ENCODE measurements around the gene IQCB1.
"Not testable (repeated sequence)": the region's sequence is repeated elsewhere in the genome, so short reads cannot be mapped to it uniquely, and the experiment has no call there.

IQCB1 gene, protein sequence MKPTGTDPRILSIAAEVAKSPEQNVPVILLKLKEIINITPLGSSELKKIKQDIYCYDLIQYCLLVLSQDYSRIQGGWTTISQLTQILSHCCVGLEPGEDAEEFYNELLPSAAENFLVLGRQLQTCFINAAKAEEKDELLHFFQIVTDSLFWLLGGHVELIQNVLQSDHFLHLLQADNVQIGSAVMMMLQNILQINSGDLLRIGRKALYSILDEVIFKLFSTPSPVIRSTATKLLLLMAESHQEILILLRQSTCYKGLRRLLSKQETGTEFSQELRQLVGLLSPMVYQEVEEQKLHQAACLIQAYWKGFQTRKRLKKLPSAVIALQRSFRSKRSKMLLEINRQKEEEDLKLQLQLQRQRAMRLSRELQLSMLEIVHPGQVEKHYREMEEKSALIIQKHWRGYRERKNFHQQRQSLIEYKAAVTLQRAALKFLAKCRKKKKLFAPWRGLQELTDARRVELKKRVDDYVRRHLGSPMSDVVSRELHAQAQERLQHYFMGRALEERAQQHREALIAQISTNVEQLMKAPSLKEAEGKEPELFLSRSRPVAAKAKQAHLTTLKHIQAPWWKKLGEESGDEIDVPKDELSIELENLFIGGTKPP

DNA sequence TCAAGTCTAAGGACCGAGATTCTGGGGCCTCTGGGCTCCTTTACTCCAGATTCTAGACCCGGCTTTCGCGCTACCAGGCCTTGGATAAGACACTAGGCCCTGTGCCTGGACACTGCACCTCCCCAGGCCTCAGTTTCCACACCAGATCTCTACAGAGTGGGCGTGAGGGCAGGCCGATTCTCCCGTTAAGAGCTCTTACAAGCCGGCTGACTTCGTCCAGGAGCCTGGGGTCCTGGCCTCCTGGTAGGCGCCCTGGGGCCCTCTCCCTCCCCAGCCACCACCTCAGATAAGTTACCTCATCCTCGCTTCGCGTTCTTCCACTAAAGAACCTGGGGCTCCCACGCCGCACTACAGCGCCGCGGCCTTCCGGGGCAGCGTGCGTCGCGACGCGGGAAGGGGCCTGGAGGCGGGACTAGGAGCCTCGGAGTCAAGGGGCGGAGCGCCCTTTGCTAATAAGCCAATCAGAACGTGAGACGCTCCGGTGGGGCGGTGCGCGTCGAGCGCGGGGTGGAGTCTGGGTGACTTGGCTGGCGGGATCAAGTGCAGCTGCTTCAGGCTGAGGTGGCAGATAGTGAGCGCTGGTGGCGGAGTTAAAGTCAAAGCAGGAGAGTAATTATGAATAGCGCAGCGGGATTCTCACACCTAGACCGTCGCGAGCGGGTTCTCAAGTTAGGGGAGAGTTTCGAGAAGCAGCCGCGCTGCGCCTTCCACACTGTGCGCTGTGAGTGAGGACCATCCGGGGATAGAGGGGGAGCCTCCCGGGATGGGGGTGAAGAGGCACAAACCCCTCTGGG lies at the start of gene IQCB1, which contains the start of gene EAF2:
IQCB1 (minus strand) TSS at position 390 of the 794 bp plus-strand sequence. CDS start 6,100 bp downstream, outside the sequence.
EAF2 (plus strand) TSS at position 539 of the 794 bp plus-strand sequence; CDS start at position 616, 77 bp downstream.
- no peaks in the 10 kb centered on the region for H3K27me3 Mint-ChIP-seq
- peak within 1 kb of the TSS; percentile 99 for H3K4me3 Mint-ChIP-seq
- H3K9me3 Mint-ChIP-seq: no peaks in the 10 kb centered on the region
- peak; percentile 91 to 96 for DNase-seq (ENCODE audit: low spot score in 2 of 2)
- peak within 1 kb of the TSS; percentile 92 for H3K27ac Mint-ChIP-seq
- H3K4me1 Mint-ChIP-seq: peaks cover 38% of the 10 kb centered on the region
- ATAC-seq (ENCODE audit: low read depth): peak; percentile 96
- peaks cover 16% of the 10 kb centered on the region for H3K36me3 Mint-ChIP-seq

DNA sequence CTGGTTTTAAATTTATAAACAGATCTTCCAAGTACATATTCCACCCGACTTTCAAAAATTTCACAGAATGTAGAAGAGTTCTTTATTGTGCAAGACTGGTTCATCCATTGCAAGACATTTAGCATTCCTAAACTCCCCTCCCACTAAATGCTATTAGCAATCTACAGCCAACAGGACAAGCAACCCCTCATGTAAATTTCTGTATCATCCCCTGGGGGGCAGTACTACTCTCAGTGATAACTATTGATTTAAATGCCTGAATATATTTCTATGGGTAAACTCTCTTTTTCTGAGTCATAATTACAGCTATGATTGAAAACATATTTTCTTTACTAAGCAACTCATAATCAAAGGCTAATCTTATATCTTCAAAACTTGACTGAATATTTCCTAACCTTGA lies 48.6 kb upstream of the IQCB1 start:
- H3K4me1 Mint-ChIP-seq: peaks cover 14% of the 10 kb centered on the region
- DNase-seq (ENCODE audit: low spot score in 2 of 2): peak in 1 of 2 donors; percentile 6

DNA sequence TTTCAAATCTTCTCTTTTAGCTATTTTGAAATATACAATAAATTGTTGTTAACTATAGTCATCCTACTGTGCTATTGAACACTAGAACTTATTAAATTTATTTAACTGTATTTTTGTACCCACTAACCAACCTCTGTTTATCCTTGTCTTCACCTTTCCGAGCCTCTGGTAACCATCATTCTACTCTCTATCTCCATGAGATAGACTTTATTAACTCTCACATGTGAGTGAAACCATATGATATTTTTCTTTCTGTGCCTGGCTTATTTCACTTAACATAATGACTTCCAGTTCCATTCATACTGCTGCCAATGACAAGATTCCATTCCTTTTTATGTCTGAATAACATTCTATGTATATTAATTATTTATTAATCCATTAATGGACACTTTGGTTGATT lies 43.6 kb upstream of the IQCB1 start:
- Mint-ChIP-seq H3K27ac (peak overlapping the region; percentile 9), H3K4me1 (peaks cover 19% of the 10 kb centered on the region), H3K36me3 (peaks cover 40% of the 10 kb centered on the region), H3K9me3 (no peaks in the 10 kb centered on the region), H3K4me3 (no peak overlapping the region), H3K27me3 (no peaks in the 10 kb centered on the region)
- no peak for DNase-seq (ENCODE audit: low spot score in 2 of 2)
- no peak for ATAC-seq (ENCODE audit: low read depth)

More for the DNA sequence above, 48.6 kb upstream of the IQCB1 start:
- no peak for ATAC-seq (ENCODE audit: low read depth)
- no peaks in the 10 kb centered on the region for H3K9me3 Mint-ChIP-seq
- no peak overlapping the region for H3K4me3 Mint-ChIP-seq
- H3K27me3 Mint-ChIP-seq: no peaks in the 10 kb centered on the region
- H3K27ac Mint-ChIP-seq: no peak overlapping the region
- H3K36me3 Mint-ChIP-seq: peaks cover 30% of the 10 kb centered on the region

DNA sequence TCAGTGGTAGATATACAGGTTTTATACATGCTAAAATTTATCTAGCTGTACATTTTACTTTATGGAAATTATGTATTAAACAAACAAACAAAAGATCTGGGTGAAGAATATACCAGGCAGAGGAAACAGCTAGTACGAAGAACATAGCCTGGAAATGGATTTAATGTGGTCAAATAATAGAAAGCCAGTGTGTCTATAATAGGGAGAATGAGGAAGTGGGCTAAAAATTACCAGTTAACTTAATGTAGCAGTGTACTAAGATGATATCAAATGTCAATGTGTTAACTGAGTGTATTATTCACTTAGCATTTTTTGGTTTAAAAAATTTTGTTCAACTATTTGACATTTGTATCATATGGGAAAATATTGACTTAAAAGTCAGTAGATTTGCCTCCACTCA lies 36.6 kb upstream of the IQCB1 start:
- peak overlapping the region; percentile 22 for H3K27ac Mint-ChIP-seq
- H3K9me3 Mint-ChIP-seq: no peaks in the 10 kb centered on the region
- H3K4me1 Mint-ChIP-seq: peaks cover 40% of the 10 kb centered on the region
- H3K36me3 Mint-ChIP-seq: peaks cover 51% of the 10 kb centered on the region
- DNase-seq (ENCODE audit: low spot score in 2 of 2) (no peak), ATAC-seq (ENCODE audit: low read depth) (peak; percentile 56)
- H3K27me3 Mint-ChIP-seq: no peaks in the 10 kb centered on the region
- H3K4me3 Mint-ChIP-seq: no peak overlapping the region

DNA sequence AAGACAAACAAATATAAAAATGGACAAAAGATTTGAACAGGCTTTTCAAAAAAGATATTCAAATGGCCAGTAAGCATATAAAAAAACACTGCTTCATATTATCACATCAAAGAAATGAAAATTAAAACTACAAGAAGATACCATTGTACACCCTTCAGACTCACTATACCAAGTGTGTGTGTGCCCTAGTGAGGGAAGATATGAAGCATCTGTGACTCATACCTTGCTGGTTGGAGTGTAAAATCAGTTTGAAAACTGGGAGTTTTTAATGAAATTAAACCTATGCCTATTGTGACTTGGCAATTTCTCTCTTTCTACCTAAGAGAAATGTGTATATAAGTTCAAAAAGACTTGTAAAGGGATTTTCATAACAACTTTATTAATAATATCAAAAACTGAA lies 35.9 kb upstream of the IQCB1 start:
- Mint-ChIP-seq H3K27me3 (no peaks in the 10 kb centered on the region), H3K4me1 (peaks cover 41% of the 10 kb centered on the region), H3K36me3 (peaks cover 54% of the 10 kb centered on the region), H3K9me3 (no peaks in the 10 kb centered on the region), H3K4me3 (no peak overlapping the region), H3K27ac (no peak overlapping the region)
- DNase-seq (ENCODE audit: low spot score in 2 of 2): no peak
- no peak for ATAC-seq (ENCODE audit: low read depth)

DNA sequence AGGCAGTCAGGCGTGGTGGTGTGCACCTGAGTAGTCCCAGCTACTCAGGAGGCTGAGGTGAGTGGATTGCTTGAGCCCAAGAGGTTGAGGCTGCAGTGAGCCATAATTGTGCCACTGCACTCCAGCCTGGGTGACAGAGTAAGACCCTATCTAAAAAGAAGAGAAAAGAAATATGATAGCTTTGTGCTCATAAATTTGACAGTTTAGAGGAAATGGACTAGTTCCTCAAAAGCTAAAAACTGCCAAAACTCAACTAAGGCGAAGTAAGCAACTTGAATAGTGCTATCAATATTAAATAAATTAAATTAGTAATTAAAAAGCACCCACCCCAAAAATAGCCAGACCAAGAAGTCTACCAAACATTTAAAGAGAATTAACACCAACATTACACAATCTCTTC lies 34.9 kb upstream of the IQCB1 start:
- DNase-seq (ENCODE audit: low spot score in 2 of 2): no peak
- no peaks in the 10 kb centered on the region for H3K9me3 Mint-ChIP-seq
- peaks cover 36% of the 10 kb centered on the region for H3K4me1 Mint-ChIP-seq
- ATAC-seq (ENCODE audit: low read depth): no peak
- peaks cover 47% of the 10 kb centered on the region for H3K36me3 Mint-ChIP-seq
- no peak overlapping the region for H3K27ac Mint-ChIP-seq
- no peaks in the 10 kb centered on the region for H3K27me3 Mint-ChIP-seq
- no peak overlapping the region for H3K4me3 Mint-ChIP-seq

DNA sequence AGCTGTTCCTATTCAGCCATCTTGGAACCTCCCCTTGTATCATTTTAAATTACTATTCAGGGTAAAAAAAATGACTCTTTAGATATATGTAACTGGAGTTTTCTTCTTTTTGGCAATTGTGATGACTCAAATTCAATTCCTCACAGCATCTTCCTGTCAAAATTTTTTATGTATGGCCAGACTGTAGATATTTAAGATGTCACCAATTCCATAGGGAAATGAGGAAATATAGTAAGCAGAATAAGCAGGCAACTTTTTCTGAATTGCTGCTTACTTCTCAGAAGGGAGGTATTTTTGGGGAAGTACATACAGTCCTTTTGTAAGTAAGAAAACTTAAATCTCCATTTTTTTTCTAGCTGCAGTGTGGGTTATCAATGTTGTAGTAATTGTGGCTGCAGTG lies 28.9 kb upstream of the IQCB1 start:
- Mint-ChIP-seq H3K36me3 (peaks cover 60% of the 10 kb centered on the region), H3K9me3 (no peaks in the 10 kb centered on the region), H3K4me3 (no peak overlapping the region), H3K4me1 (peaks cover 39% of the 10 kb centered on the region), H3K27me3 (no peaks in the 10 kb centered on the region), H3K27ac (no peak overlapping the region)
- ATAC-seq (ENCODE audit: low read depth): no peak
- DNase-seq (ENCODE audit: low spot score in 2 of 2): no peak

DNA sequence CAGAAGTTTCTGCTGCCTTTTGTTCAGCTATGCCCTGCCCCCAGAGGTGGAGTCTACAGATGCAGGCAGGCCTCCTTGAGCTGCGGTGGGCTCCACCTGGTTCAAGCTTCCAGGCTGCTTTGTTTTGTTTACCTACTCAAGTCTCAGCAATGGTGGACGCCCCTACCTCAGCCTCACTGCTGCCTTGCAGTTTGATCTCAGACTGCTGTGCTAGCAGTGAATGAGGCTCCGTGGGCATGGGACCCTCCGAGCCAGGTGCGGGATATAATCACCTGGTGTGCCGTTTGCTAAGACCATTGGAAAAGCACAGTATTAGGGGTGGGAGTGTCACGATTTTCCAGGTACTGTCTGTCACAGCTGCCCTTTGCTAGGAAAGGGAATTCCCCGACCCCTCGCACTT lies 28.4 kb upstream of the IQCB1 start:
- not testable (repeated sequence) for H3K4me3 Mint-ChIP-seq; H3K27ac Mint-ChIP-seq; H3K9me3 Mint-ChIP-seq; H3K27me3 Mint-ChIP-seq; DNase-seq (ENCODE audit: low spot score in 2 of 2); ATAC-seq (ENCODE audit: low read depth)
- Mint-ChIP-seq H3K4me1 (peaks cover 40% of the 10 kb centered on the region), H3K36me3 (peaks cover 60% of the 10 kb centered on the region)

DNA sequence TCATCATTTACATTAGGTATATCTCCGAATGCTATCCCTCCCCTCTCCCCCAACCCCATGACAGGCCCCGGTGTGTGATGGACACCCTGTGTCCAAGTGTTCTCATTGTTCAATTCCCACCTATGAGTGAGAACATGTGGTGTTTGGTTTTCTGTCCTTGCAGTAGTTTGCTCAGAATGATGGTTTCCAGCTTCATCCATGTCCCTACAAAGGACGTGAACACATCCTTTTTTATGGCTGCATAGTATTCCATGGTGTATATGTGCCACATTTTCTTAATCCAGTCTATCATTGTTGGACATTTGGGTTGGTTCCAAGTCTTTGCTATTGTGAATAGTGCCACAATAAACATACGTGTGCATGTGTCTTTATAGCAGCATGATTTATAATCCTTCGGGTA lies 22.9 kb upstream of the IQCB1 start:
- not testable (repeated sequence) for DNase-seq (ENCODE audit: low spot score in 2 of 2); H3K9me3 Mint-ChIP-seq; H3K27ac Mint-ChIP-seq; H3K27me3 Mint-ChIP-seq; ATAC-seq (ENCODE audit: low read depth); H3K4me3 Mint-ChIP-seq
- H3K4me1 Mint-ChIP-seq: peaks cover 45% of the 10 kb centered on the region
- peaks cover 59% of the 10 kb centered on the region for H3K36me3 Mint-ChIP-seq

DNA sequence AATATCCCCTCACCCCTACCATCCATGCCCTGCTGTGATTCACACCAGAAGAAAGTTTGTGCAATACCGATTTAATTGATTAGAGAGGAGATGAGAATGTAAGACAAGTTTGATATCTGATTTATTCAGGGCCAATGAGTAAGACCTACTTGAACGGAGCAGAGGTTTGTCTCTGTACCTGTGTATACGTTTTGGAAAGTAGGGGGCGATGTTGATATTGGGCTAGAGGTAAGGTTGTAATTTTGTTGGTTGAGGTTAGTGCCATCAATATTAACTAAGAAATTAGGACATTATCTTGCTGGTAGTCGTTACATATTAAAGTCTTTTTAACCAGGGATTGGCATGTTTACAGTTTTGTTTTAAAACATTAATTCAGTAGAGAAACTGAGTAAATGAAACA lies 20.7 kb upstream of the IQCB1 start:
- ATAC-seq (ENCODE audit: low read depth) (no peak), DNase-seq (ENCODE audit: low spot score in 2 of 2) (no peak)
- Mint-ChIP-seq H3K9me3 (no peaks in the 10 kb centered on the region), H3K27ac (peak overlapping the region; percentile 78), H3K4me1 (peaks cover 41% of the 10 kb centered on the region), H3K36me3 (peaks cover 48% of the 10 kb centered on the region), H3K27me3 (no peaks in the 10 kb centered on the region), H3K4me3 (no peak overlapping the region)

DNA sequence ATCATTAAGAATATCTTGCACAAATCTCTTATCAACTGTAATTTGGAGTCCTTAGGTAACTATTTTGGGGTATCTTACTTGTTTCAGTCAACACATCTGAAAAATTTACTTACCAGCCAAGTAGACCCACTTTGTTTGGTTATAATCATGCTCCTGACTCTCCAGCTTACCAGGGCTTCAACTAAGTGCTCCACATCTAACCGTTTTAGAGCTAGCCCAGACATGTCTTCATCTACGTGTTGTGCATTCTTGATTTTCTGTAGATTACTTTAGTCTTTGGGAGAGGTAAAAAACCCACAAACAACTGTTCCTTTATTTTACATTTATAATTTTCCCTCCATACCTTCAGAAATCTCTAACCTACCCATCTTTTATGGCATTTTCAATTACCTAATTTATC lies 17.4 kb upstream of the IQCB1 start:
- ATAC-seq (ENCODE audit: low read depth): no peak

DNA sequence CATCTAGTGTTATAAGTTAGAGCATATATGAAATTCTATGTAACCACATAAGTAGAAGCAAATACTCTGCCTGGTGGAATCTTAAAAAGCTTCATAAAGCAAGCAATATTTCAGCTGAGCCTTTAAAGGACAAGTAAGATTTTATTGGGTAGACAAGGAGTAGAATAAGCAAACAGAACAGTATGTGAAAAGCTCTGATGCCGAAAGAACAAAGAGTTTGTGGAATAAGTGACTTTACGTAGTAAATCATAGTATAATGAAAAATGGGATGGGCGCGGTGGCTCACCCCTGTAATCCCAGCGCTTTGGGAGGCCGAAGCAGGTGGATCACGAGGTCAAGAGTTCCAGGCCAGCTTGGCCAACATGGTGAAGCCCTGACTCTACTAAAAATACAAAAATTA lies 10.0 kb upstream of the IQCB1 start:
- ATAC-seq (ENCODE audit: low read depth) (no peak), DNase-seq (ENCODE audit: low spot score in 2 of 2) (no peak)
- H3K4me3 Mint-ChIP-seq: no peak overlapping the region
- no peak overlapping the region for H3K27ac Mint-ChIP-seq
- peaks cover 30% of the 10 kb centered on the region for H3K4me1 Mint-ChIP-seq
- H3K9me3 Mint-ChIP-seq: no peaks in the 10 kb centered on the region
- H3K36me3 Mint-ChIP-seq: peaks cover 32% of the 10 kb centered on the region
- no peaks in the 10 kb centered on the region for H3K27me3 Mint-ChIP-seq

More for the DNA sequence above, 17.4 kb upstream of the IQCB1 start:
- H3K36me3 Mint-ChIP-seq: peaks cover 38% of the 10 kb centered on the region
- H3K27ac Mint-ChIP-seq: peak overlapping the region; percentile 38
- peaks cover 33% of the 10 kb centered on the region for H3K4me1 Mint-ChIP-seq
- no peak overlapping the region for H3K4me3 Mint-ChIP-seq
- no peaks in the 10 kb centered on the region for H3K9me3 Mint-ChIP-seq
- H3K27me3 Mint-ChIP-seq: no peaks in the 10 kb centered on the region
- DNase-seq (ENCODE audit: low spot score in 2 of 2): no peak

DNA sequence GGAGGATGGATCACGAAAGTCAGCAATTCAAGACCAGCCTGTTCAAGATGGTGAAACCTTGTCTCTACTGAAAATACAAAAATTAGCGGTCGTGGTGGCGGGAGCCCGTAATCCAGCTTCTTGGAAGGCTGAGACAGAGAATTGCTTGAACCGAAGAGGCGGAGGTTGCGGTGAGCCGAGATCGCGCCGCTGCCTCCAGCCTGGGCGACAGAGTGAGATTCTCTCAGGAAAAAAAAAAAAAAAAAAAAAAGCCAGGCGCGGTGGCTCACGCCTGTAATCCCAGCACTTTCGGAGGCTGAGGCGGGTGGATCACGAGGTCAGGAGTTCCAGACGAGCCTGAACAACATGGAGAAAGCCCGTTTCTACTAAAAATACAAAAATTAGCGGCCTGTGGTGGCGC lies 5.1 kb upstream of the IQCB1 start:
- no peak for ATAC-seq (ENCODE audit: low read depth)

DNA sequence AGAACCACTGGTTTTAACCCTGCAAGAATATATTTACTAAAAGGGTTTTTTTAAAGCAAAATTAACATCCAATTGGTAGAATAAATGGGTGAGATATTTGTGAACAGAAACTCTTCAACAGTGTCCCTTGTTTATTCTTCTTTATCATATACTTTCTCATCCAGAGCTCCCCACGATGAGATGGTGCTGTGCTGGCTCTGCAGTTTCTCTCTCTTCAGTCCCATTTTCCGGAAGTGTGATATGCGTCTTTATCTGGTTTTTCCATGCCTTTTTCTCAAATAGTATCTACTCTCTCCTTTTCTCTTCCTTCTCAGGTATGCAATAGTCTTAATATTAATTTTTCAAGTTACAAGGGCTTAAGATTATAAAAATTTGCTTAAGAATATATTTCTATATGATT lies 1.6 kb upstream of the IQCB1 start:
- H3K36me3 Mint-ChIP-seq: peaks cover 19% of the 10 kb centered on the region
- DNase-seq (ENCODE audit: low spot score in 2 of 2): no peak
- H3K27ac Mint-ChIP-seq: peak overlapping the region; percentile 92
- no peaks in the 10 kb centered on the region for H3K27me3 Mint-ChIP-seq
- peak overlapping the region; percentile 99 for H3K4me3 Mint-ChIP-seq
- ATAC-seq (ENCODE audit: low read depth): no peak
- H3K4me1 Mint-ChIP-seq: peaks cover 32% of the 10 kb centered on the region
- no peaks in the 10 kb centered on the region for H3K9me3 Mint-ChIP-seq

More for the DNA sequence above, 5.1 kb upstream of the IQCB1 start:
- H3K36me3 Mint-ChIP-seq: peaks cover 20% of the 10 kb centered on the region
- no peaks in the 10 kb centered on the region for H3K9me3 Mint-ChIP-seq
- no peaks in the 10 kb centered on the region for H3K27me3 Mint-ChIP-seq
- peaks cover 23% of the 10 kb centered on the region for H3K4me1 Mint-ChIP-seq
- H3K27ac Mint-ChIP-seq: no peak overlapping the region
- DNase-seq (ENCODE audit: low spot score in 2 of 2): no peak
- H3K4me3 Mint-ChIP-seq: no peak overlapping the region

Data from memory B cell (primary cell).